Glutamatergic neuron (in vitro differentiated cells): ENCODE data around the gene AMOTL1. TPM values are rescaled to one million over a fixed set of nuclear protein-coding genes. Genes with fewer than 3 reads are reported as not detected.

ENCODE experiments used
- DNase-seq: peaks from one replicate; pipeline ENCODE4 v3.0.0; 2022
- H3K27ac Mint-ChIP-seq: one replicate; pipeline ENCODE4 v1.8.0; 2020; ENCODE audit warnings: mild to moderate bottlenecking, mixed read lengths, inconsistent platforms; ENCODE audit not compliant: unreplicated experiment
- H3K27me3 Mint-ChIP-seq: one replicate; pipeline ENCODE4 v1.8.0; 2020; ENCODE audit warnings: mild to moderate bottlenecking, moderate library complexity, mixed read lengths, inconsistent platforms; ENCODE audit not compliant: unreplicated experiment
- H3K36me3 Mint-ChIP-seq: one replicate; pipeline ENCODE4 v1.8.0; 2020; ENCODE audit warnings: mild to moderate bottlenecking, mixed read lengths, inconsistent platforms; ENCODE audit not compliant: unreplicated experiment
- H3K4me1 Mint-ChIP-seq: one replicate; pipeline ENCODE4 v1.8.0; 2020; ENCODE audit warnings: mild to moderate bottlenecking, low read depth, mixed read lengths, inconsistent platforms; ENCODE audit not compliant: unreplicated experiment
- H3K4me3 Mint-ChIP-seq: one replicate; pipeline ENCODE4 v1.8.0; 2020; ENCODE audit warnings: mild to moderate bottlenecking, mixed read lengths, inconsistent platforms; ENCODE audit not compliant: unreplicated experiment
- H3K9me3 Mint-ChIP-seq: one replicate; pipeline ENCODE4 v1.8.0; 2020; ENCODE audit warnings: mild to moderate bottlenecking, moderate library complexity, mixed read lengths, inconsistent platforms; ENCODE audit not compliant: unreplicated experiment
- CTCF ChIP-seq: fragments of 200-600 bp; sonication (generic); IDR thresholded peaks from one replicate; pipeline ENCODE4 v1.5.0; 2021; ENCODE audit not compliant: partially characterized antibody, unreplicated experiment
- total RNA-seq: library from RNA; stranded (reverse); fragmentation: NEBNext Ultra II Directional; extraction: Animal tissue kit (Norgen Biotek cat#: 25700); gene quantifications from one replicate; pipeline ENCODE4 v1.2.1, GENCODE V29; 2021; ENCODE audit not compliant: unreplicated experiment

AMOTL1 gene
- total RNA-seq, 1 donor from 2014 or later = 27.6 TPM

GRCh38 chr11:94725097-94725496, 43.1 kb upstream of the AMOTL1 start:
- no peak for DNase-seq
- H3K9me3 Mint-ChIP-seq = no peaks in the 10 kb centered on the region
- H3K36me3 Mint-ChIP-seq = peaks cover under 1% of the 10 kb centered on the region
- H3K27me3 Mint-ChIP-seq = no peaks in the 10 kb centered on the region
- no peak overlapping the region for H3K27ac Mint-ChIP-seq
- no peak overlapping the region for H3K4me3 Mint-ChIP-seq
- H3K4me1 Mint-ChIP-seq = no peaks in the 10 kb centered on the region
- no peak for TF ChIP-seq CTCF

- H3K9me3 Mint-ChIP-seq = no peaks in the 10 kb centered on the region
- no peaks in the 10 kb centered on the region for H3K27me3 Mint-ChIP-seq
- no peak overlapping the region for H3K4me3 Mint-ChIP-seq
- TF ChIP-seq CTCF = no peak
- no peaks in the 10 kb centered on the region for H3K4me1 Mint-ChIP-seq
- DNase-seq = no peak
- no peak overlapping the region for H3K27ac Mint-ChIP-seq
- peaks cover 4% of the 10 kb centered on the region for H3K36me3 Mint-ChIP-seq
Measured at GRCh38 chr11:94727819-94728218, 40.3 kb upstream of the AMOTL1 start.

GRCh38 chr11:94728541-94728940, 39.6 kb upstream of the AMOTL1 start:
- H3K36me3 Mint-ChIP-seq = peaks cover 4% of the 10 kb centered on the region
- TF ChIP-seq CTCF = no peak
- DNase-seq = no peak
- no peaks in the 10 kb centered on the region for H3K27me3 Mint-ChIP-seq
- no peak overlapping the region for H3K27ac Mint-ChIP-seq
- no peaks in the 10 kb centered on the region for H3K9me3 Mint-ChIP-seq
- H3K4me3 Mint-ChIP-seq = no peak overlapping the region
- H3K4me1 Mint-ChIP-seq = no peaks in the 10 kb centered on the region

- no peak overlapping the region for H3K4me3 Mint-ChIP-seq
- H3K27me3 Mint-ChIP-seq = no peaks in the 10 kb centered on the region
- no peak overlapping the region for H3K27ac Mint-ChIP-seq
- peaks cover 4% of the 10 kb centered on the region for H3K36me3 Mint-ChIP-seq
- no peak for DNase-seq
- peaks cover 2% of the 10 kb centered on the region for H3K4me1 Mint-ChIP-seq
- TF ChIP-seq CTCF = no peak
- no peaks in the 10 kb centered on the region for H3K9me3 Mint-ChIP-seq
Measured at GRCh38 chr11:94728966-94729751, 39.0 kb upstream of the AMOTL1 start.

GRCh38 chr11:94730153-94730552, 38.0 kb upstream of the AMOTL1 start:
- TF ChIP-seq CTCF = no peak
- DNase-seq = no peak
- Mint-ChIP-seq H3K36me3 (peaks cover 4% of the 10 kb centered on the region), H3K4me1 (peaks cover 6% of the 10 kb centered on the region), H3K27me3 (no peaks in the 10 kb centered on the region), H3K9me3 (no peaks in the 10 kb centered on the region), H3K4me3 (no peak overlapping the region), H3K27ac (no peak overlapping the region)
